ENCODE measurements around the gene PTPN3.
"Not testable (repeated sequence)": the region's sequence is repeated elsewhere in the genome, so short reads cannot be mapped to it uniquely, and the experiment has no call there.

Gene PTPN3

GRCh38 chr9:109369285-109369684, 128.8 kb downstream of the PTPN3 start:
- Histone ChIP-seq H3K36me3 (ENCODE audit: insufficient read depth) (no peaks in the 10 kb centered on the region), H3K4me2 (peak overlapping the region; percentile 71), H3K27ac (peak overlapping the region; percentile 41; the same call in 1 of the 2 replicates), H3K27me3 (ENCODE audit: insufficient read depth, low read depth) (no peaks in the 10 kb centered on the region), H4K20me1 (ENCODE audit: insufficient read depth) (no peaks in the 10 kb centered on the region), H3K4me1 (ENCODE audit: low read depth, poor library complexity, severe bottlenecking) (peaks cover 56% of the 10 kb centered on the region), H3K79me2 (ENCODE audit: insufficient read depth, low read depth) (no peaks in the 10 kb centered on the region), H3K4me3 (IDR thresholded peaks at IDR 0.05; ENCODE audit: insufficient read depth, low read depth, low read length) (no peak overlapping the region), H3K9ac (no peak overlapping the region), H2AFZ (ENCODE audit: low read depth) (no peak overlapping the region)
- TF ChIP-seq CTCF (conservative IDR thresholded peaks at IDR 0.05; ENCODE audit: low read depth, low read length): no peak

GRCh38 chr9:109360771-109361170, 137.3 kb downstream of the PTPN3 start:
- Histone ChIP-seq H3K9ac (no peak overlapping the region), H3K27me3 (ENCODE audit: insufficient read depth, low read depth) (no peaks in the 10 kb centered on the region)

GRCh38 chr9:109358968-109359603, 139.0 kb downstream of the PTPN3 start:
- H3K4me2 ChIP-seq; H3K4me1 ChIP-seq (ENCODE audit: low read depth, poor library complexity, severe bottlenecking); H3K27ac ChIP-seq; H4K20me1 ChIP-seq (ENCODE audit: insufficient read depth); H3K79me2 ChIP-seq (ENCODE audit: insufficient read depth, low read depth); H3K4me3 ChIP-seq (IDR thresholded peaks at IDR 0.05; ENCODE audit: insufficient read depth, low read depth, low read length); H2AFZ ChIP-seq (ENCODE audit: low read depth); H3K9ac ChIP-seq; H3K36me3 ChIP-seq (ENCODE audit: insufficient read depth); H3K27me3 ChIP-seq (ENCODE audit: insufficient read depth, low read depth): not testable (repeated sequence)

More at GRCh38 chr9:109360771-109361170, 137.3 kb downstream of the PTPN3 start:
- Histone ChIP-seq H2AFZ (ENCODE audit: low read depth) (no peak overlapping the region), H4K20me1 (ENCODE audit: insufficient read depth) (no peaks in the 10 kb centered on the region), H3K79me2 (ENCODE audit: insufficient read depth, low read depth) (no peaks in the 10 kb centered on the region), H3K27ac (no peak overlapping the region), H3K36me3 (ENCODE audit: insufficient read depth) (no peaks in the 10 kb centered on the region), H3K4me2 (no peak overlapping the region), H3K4me3 (IDR thresholded peaks at IDR 0.05; ENCODE audit: insufficient read depth, low read depth, low read length) (no peak overlapping the region), H3K4me1 (ENCODE audit: low read depth, poor library complexity, severe bottlenecking) (no peaks in the 10 kb centered on the region)
- TF ChIP-seq CTCF (conservative IDR thresholded peaks at IDR 0.05; ENCODE audit: low read depth, low read length): no peak

- Histone ChIP-seq H3K4me2 (no peak overlapping the region), H4K20me1 (ENCODE audit: insufficient read depth) (no peaks in the 10 kb centered on the region), H3K79me2 (ENCODE audit: insufficient read depth, low read depth) (no peaks in the 10 kb centered on the region), H3K27ac (no peak overlapping the region), H3K4me1 (ENCODE audit: low read depth, poor library complexity, severe bottlenecking) (no peaks in the 10 kb centered on the region), H3K27me3 (ENCODE audit: insufficient read depth, low read depth) (no peaks in the 10 kb centered on the region), H3K4me3 (IDR thresholded peaks at IDR 0.05; ENCODE audit: insufficient read depth, low read depth, low read length) (no peak overlapping the region), H3K9ac (no peak overlapping the region), H3K36me3 (ENCODE audit: insufficient read depth) (no peaks in the 10 kb centered on the region), H2AFZ (ENCODE audit: low read depth) (no peak overlapping the region)
- TF ChIP-seq CTCF (conservative IDR thresholded peaks at IDR 0.05; ENCODE audit: low read depth, low read length): no peak
Observed at GRCh38 chr9:109355564-109356297, 142.4 kb downstream of the PTPN3 start.

- no peaks in the 10 kb centered on the region for H3K4me1 ChIP-seq (ENCODE audit: low read depth, poor library complexity, severe bottlenecking)
- no peak overlapping the region for H3K4me2 ChIP-seq
- H3K79me2 ChIP-seq (ENCODE audit: insufficient read depth, low read depth): no peaks in the 10 kb centered on the region
- H2AFZ ChIP-seq (ENCODE audit: low read depth): no peak overlapping the region
- no peaks in the 10 kb centered on the region for H4K20me1 ChIP-seq (ENCODE audit: insufficient read depth)
- no peak for TF ChIP-seq CTCF (conservative IDR thresholded peaks at IDR 0.05; ENCODE audit: low read depth, low read length)
- no peak overlapping the region for H3K4me3 ChIP-seq (IDR thresholded peaks at IDR 0.05; ENCODE audit: insufficient read depth, low read depth, low read length)
- H3K9ac ChIP-seq: no peak overlapping the region
- no peaks in the 10 kb centered on the region for H3K36me3 ChIP-seq (ENCODE audit: insufficient read depth)
- no peaks in the 10 kb centered on the region for H3K27me3 ChIP-seq (ENCODE audit: insufficient read depth, low read depth)
- H3K27ac ChIP-seq: no peak overlapping the region
Observed at GRCh38 chr9:109354190-109354589, 143.9 kb downstream of the PTPN3 start.
